HG03439 (cell line): ENCODE measurements around the gene SYNE1.

ENCODE experiments used
- ATAC-seq: cut with Tn5 transposase; IDR thresholded peaks from one replicate; pipeline ENCODE4 v1.9.1; 2021; ENCODE audit warnings: mild to moderate bottlenecking, moderate library complexity; ENCODE audit not compliant: unreplicated experiment

SYNE1 gene

DNA sequence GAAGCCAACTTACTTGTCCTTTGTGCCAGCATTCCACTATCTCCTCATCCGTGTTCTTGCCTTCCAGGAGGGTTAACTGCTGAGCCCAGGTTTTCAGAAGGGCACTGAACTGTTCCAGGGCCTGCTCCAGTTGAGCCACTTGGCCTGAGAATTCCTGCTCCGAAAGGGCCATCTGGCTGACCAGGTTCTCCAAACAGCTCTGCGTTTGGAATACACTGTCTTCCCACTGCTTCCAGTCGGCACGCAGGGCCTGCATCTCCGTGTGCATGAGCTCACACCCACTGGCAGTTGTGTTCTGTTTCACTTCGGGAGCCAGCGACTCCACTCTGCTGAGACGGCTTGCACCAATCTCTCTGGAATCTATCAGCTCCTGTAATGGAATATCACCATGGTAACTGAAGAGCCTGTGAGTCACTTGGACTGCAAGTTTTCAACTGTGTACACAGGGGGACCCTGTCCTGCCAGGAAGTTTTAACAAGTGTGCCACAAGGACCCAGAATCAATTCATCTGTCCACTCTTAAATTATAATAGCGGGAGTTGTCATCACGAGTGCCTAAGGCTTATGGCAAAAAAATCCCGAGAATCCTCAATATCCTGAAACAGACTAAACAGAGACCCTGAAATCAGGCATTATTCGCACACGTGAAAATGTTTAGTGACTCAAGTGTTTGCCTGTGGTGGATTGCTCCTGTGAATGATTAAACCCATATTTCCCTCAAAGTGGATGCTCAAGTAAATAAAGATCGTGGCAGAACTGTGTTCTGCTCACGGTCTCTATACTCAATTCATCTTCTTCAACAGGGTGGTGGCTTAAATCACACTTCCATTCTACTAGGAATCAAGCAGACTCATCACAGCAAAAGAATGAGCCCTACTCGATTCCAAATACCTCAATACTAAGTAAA is 255.9 kb downstream of the SYNE1 start:
- ATAC-seq, result no peak

DNA sequence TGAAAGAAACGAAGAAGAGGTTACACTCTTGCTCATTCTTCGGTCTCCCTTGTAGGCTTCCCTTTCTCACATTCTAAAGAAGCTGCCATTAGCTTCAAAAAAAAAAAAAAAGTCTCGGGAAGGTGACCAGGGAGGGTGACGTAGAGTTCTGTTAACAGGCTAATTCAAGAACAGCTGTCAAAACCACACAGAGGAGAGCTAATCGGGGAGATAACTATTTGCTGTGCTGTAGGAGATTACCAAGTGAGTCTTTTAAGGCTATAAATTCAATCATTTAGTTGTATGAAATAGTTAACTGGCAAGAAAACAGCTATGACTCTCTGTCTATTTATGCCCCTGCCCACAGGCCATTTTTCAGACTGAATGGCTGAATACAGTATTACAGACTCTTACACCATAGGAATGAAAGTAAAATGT is 256.8 kb downstream of the SYNE1 start:
- no peak for ATAC-seq

DNA sequence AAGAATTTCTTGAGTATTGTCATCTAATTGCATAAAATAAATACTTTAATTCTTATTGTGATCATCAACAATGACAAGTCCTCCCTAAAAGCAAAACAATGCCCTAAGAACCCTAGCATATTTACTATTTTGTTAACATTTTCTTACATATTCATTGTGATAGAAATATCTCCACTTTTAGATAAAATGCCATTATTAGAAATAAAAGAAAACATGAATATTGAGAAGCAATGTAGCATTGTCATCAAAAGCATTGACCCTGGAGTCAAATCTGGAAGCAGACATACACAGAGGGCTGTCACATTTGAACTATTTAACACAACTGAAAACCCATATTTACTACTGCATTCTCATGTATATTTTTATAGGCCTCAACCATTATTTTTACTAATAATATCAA is 257.7 kb downstream of the SYNE1 start:
- ATAC-seq, result no peak

GRCh38 chr6:152378169-152378568 is 259.0 kb downstream of the SYNE1 start:
- no peak for ATAC-seq

GRCh38 chr6:152375197-152375596 is 262.0 kb downstream of the SYNE1 start:
- ATAC-seq, result no peak

DNA sequence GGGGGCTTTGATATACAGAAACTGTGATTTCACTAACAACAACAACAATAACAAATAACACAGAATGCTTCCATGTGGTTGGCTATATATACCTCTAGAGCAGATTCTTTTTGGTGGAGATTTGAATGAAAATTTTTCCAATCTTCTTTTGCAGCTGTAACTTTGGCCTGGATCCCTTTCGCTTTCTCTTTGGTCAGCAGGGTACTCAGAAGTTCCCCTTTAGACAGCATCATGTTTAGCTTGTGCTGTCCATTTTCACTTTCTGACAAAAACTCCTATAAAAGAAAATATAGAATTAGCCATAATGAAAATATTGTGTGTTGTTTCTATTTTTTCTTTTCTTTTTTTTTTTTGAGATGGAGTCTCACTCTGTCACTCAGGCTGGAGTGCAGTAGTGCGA is 264.2 kb downstream of the SYNE1 start:
- ATAC-seq, result no peak

DNA sequence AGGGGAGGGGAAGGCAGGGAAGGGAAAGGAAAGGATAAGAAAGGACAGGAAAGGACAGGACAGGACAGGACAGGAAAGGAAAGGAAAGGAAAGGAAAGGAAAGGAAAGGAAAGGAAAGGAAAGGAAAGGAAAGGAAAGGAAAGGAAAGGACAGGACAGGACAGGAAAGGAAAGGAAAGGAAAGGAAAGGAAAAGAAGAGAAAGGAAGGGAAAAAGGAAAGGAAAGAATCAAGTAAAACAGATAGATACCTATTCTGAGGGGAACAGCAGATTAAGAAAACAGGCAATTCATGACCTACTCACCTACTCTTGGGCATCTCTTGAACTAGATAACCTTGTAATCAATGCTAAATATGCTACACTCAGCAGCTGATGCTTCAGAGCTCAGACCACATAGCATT is 265.4 kb downstream of the SYNE1 start:
- no peak for ATAC-seq

DNA sequence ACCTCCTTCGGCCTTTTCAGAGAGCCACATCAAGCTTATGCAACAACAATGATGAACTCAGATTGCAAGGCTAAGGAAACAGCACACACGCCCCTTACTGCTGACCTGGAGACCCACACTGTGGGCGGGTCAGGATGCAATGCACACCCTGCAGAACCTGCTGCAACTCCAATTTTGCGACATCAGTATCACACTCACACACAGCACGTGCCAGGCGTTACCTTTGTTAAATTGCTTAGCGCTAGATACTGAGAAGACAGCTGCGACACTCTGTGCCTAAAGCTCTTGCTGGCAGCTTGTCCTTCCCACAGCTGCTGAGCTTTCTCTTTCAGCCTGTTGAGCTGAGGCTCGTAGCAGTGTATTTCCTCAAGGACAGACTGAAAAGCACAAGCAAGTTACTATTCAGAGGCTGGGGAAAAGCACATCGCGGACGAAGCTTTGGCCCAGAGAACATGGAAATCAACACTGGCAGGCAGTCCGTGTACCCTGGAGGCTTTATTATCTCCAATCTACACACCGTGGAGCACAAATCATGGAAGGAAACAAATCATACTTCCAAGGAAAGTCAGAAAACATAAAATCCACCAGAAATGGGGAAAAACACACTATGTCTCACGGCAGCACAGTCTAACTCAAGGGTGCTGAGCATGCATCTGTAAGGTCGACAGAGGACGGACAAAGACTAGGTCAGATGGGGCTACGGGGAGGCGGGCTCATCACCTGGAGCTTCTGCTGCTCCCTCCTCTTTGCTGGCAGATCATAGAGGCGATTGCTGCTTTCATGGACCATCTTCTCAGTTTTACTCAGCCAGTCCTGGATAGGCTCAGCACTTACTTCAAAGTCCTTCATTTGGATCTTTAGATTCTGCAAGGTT is 268.2 kb downstream of the SYNE1 start:
- ATAC-seq, result no peak

DNA sequence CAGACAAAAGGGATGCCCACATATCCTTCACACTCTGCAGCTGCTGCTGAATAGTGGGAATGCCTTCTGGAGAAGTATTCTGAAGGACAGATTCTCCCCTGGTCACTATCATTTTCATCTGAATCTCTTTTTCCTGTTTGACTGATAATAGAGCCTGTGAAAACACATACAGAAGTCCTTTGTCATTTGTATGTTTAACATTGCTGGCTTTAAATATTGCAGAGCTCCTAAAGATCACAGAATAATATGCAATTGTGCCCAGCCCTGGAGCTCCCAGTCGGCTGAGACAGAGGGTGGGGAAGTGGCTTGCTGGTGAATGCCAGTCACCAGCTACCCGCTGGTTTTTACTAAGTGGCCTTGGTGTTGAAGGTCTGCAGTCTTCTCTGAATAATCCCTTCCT is 272.3 kb downstream of the SYNE1 start:
- ATAC-seq, result no peak

DNA sequence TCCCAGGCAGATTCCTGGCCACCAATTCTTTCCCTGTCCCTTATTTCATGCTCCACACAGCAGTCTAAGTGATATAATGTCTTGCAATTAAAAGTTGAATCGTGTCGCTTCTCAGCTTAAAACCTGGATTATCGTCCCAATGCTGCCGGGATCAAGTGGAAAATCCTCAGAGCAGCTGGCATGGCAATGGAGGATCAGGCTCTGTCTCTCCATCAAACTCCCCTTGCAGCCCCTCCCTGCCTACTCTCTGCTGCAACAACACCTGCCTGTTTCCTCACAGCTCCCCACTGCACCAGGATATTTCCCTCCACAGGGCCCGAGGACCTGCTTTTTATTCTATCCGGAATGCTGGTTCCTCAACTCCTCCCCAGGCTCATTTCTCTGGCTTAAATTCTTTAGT is 277.1 kb downstream of the SYNE1 start:
- ATAC-seq, result no peak

GRCh38 chr6:152356662-152357061 is 280.5 kb downstream of the SYNE1 start:
- ATAC-seq, result peak; percentile 84

- no peak for ATAC-seq
Observed at GRCh38 chr6:152356016-152356415, 281.1 kb downstream of the SYNE1 start.

DNA sequence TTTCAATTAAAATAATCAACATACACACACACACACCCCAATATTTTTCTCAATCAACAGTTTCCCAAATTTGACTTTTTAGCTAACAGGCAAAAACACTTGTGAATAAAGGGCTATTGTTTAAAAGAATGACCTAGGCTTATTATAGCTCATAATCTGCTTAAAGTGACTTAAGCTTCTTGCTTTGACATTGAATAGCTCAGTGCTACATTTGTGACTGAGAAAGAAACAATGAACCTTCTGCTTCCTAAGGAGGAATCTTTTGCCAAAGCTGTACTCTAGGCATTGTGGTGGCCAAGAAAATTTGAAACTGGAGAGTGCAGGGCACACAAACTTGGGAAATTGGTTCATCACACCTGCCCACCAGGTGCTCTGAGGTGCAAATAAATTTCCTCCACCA is 282.0 kb downstream of the SYNE1 start:
- no peak for ATAC-seq

GRCh38 chr6:152353440-152353839 is 283.7 kb downstream of the SYNE1 start:
- no peak for ATAC-seq

DNA sequence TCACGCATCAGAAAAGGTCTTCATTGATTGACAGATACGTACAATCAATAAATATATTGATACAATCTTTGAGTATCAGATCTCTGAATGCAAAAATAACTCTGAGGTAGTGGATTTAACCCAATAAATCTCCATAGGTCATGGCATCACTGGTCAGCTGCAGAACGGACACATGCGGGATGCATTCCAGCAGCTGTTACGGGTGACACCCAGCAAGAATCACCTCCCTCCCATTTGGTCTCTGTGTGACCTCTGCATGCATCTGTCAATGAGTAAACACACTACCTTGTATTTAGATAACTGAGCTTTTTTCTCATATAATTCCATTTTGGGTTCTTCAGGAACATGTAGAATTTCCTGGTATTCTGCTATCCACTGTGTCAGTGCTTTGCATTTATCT is 285.4 kb downstream of the SYNE1 start:
- ATAC-seq, result no peak

GRCh38 chr6:152351110-152351509 is 286.1 kb downstream of the SYNE1 start:
- ATAC-seq, result no peak

DNA sequence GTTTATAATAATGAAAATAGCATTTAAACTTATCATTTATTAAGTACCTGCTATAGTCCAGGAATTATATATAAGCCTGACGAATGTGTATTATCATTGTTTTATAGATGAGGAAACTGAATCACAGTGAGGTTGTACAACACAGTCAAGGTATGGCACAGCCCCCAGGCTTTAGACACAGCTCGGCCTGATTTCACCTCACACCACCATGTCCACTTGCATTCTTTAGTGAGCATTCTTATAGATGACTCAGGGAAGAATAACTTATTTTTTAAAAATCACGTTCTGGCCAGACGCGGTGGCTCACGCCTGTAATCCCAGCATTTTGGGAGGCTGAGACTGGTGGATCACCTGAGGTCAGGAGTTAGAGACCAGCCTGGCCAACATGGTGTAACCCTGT is 289.0 kb downstream of the SYNE1 start:
- no peak for ATAC-seq

GRCh38 chr6:152343735-152344360 is 293.3 kb downstream of the SYNE1 start:
- ATAC-seq, result no peak

DNA sequence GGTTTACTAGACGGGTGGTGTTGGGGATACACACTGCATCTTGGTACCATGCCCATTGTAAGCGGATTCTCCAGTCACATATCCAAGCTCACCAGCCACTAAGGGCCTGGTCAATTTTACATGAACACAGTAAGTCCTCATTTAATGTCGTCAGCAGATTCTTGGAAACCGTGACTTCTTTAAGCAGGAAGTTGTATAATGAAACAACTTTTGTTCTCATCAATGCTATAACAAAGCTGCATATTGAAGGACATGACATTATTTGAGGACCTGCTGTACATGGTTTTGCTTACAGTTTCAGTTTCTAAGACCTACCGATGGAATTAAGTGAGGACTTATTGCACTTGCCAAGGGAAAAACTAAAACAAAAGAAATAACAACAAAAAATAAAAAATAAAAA is 295.6 kb downstream of the SYNE1 start:
- no peak for ATAC-seq

DNA sequence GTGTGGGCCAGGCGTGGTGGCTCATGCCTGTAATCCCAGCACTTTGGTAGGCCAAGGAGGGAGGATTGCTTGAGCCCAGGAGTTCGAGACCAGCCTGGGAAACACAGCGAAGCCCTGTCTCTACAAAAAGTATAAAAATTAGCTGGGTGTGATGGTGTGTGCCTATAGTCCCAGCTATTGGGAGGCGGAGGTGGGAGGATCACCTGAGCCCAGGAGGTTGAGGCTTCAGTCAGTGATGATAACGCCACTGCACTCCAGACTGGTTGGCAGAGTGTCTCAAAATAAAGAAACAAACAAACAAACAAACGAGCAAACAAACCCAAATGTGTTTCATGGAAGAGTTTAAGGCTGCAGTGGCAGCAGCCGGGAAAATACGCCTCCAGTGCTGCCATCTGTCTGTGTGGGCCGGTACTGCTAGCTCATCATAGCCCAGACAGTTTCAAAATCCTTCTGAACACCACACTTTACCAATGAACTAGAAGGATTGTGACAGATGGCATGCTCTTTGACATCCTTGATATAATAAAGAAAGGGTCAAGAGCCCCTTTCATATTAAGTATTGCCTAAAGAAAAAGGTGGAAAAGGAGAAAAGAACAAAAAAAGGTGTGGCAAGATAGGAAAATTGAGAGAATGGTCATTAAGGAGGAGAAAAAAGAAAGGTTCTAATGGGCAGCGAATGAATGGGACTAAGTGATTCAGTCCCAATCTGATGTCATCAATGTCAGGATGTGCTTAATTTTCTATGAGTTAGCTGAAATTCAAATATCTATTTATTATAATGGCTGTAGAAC is 298.6 kb downstream of the SYNE1 start:
- ATAC-seq, result peak; percentile 87

DNA sequence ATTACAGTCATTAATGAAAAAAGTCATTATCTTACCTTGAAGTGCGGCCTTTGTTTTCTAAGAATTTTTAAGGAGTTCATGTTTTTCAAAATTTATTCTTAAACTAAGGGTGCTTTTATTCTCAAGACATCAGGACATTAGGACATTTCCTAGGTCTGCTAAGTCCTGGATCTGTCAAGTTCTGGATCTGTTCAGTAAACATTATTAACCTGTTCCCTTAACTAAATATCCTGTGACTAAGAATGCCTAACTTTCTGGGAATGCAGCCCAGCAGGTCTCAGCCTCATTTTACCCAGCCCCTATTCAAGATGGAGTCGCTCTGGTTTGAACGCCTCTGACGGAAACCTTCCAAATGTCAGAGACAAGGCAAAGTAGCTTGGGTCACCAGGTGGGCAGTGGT is 302.6 kb downstream of the SYNE1 start:
- no peak for ATAC-seq
